ENCODE data around the gene KDM4B. TPM values are rescaled to one million over a fixed set of nuclear protein-coding genes. Genes with fewer than 3 reads are reported as not detected.

The KDM4B gene
- total RNA-seq, 1 experiment from 2014 or later, result 3.6 TPM

- in situ Hi-C loops (cut with HindIII; ENCODE audit: low pct_unique_long_range_greater_than_20kb, low sequenced_read_pairs), result no loop called here
- no peak for DNase-seq (ENCODE audit: low read depth, low spot score)
Measured at GRCh38 chr19:5067678-5068077, 98.8 kb downstream of the KDM4B start.

GRCh38 chr19:5068233-5069072, 99.5 kb downstream of the KDM4B start:
- in situ Hi-C loops (cut with HindIII; ENCODE audit: low pct_unique_long_range_greater_than_20kb, low sequenced_read_pairs), result no loop called here
- no peak for DNase-seq (ENCODE audit: low read depth, low spot score)

GRCh38 chr19:5070331-5070730, 101.4 kb downstream of the KDM4B start:
- no peak for DNase-seq (ENCODE audit: low read depth, low spot score)
- in situ Hi-C loops (cut with HindIII; ENCODE audit: low pct_unique_long_range_greater_than_20kb, low sequenced_read_pairs), result no loop called here

GRCh38 chr19:5070930-5071329, 102.0 kb downstream of the KDM4B start:
- in situ Hi-C loops (cut with HindIII; ENCODE audit: low pct_unique_long_range_greater_than_20kb, low sequenced_read_pairs), result no loop called here
- DNase-seq (ENCODE audit: low read depth, low spot score), result no peak

GRCh38 chr19:5071579-5071978, 102.7 kb downstream of the KDM4B start:
- in situ Hi-C loops (cut with HindIII; ENCODE audit: low pct_unique_long_range_greater_than_20kb, low sequenced_read_pairs), result no loop called here
- DNase-seq (ENCODE audit: low read depth, low spot score), result no peak

- in situ Hi-C loops (cut with HindIII; ENCODE audit: low pct_unique_long_range_greater_than_20kb, low sequenced_read_pairs), result no loop called here
Measured at GRCh38 chr19:5072115-5072514, 103.2 kb downstream of the KDM4B start.

GRCh38 chr19:5073153-5073844, 104.4 kb downstream of the KDM4B start:
- in situ Hi-C loops (cut with HindIII; ENCODE audit: low pct_unique_long_range_greater_than_20kb, low sequenced_read_pairs), result no loop called here
- DNase-seq (ENCODE audit: low read depth, low spot score), result no peak

More at GRCh38 chr19:5072115-5072514, 103.2 kb downstream of the KDM4B start:
- DNase-seq (ENCODE audit: low read depth, low spot score), result no peak

- in situ Hi-C loops (cut with HindIII; ENCODE audit: low pct_unique_long_range_greater_than_20kb, low sequenced_read_pairs), result no loop called here
Measured at GRCh38 chr19:5074407-5074806, 105.5 kb downstream of the KDM4B start.

DNA sequence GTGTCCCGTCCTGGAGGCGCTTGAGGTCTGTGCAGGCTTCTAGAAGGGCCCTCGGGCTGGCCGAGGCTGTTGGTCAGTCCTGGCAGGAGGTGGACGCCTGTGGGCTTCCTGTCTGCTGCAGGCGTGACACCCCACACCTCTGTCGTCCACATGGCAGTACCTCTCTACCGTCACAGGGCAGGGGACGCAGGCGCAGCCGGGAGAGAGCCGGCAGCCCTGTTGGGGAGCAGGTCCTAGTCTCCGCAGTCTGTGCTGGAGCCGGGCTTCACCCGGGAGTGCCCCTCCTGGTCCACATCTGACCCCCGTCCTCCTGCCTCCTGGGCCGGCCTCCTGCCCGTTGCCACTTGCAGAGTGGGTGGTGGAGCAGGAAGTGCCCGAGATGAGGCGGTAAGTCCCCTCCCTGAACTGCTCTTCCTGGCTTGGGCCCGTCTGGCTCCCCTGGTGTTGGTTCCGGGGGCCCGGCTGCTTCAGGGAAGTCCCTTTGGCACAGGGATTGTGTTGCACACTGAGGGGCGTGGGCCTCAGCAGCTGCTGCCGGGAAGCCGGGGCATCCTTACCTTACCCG, 106.0 kb downstream of the KDM4B start:
- DNase-seq (ENCODE audit: low read depth, low spot score), result no peak
- in situ Hi-C loops (cut with HindIII; ENCODE audit: low pct_unique_long_range_greater_than_20kb, low sequenced_read_pairs), result no loop called here

More at GRCh38 chr19:5074407-5074806, 105.5 kb downstream of the KDM4B start:
- DNase-seq (ENCODE audit: low read depth, low spot score), result no peak

DNA sequence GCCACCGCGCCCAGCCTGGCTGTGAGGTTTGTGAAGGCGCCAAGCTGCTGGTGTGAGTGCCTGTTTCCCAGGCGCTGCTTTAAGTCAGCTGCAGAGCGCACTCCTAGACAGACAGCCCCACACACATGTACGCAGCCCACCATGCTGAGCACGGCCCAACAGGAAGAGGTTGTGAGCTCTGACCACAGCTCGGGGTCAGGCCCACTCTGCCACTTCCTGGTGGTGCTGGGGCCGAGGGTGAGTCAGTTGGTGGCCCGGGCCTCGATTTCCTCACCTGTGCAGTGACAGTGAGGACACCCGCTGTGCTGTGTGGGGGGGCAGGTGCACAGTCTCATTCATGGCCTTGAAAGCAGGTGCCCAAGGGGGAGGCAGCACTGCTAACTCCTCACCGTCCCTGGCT, 106.7 kb downstream of the KDM4B start:
- in situ Hi-C loops (cut with HindIII; ENCODE audit: low pct_unique_long_range_greater_than_20kb, low sequenced_read_pairs), result no loop called here
- DNase-seq (ENCODE audit: low read depth, low spot score), result no peak

- in situ Hi-C loops (cut with HindIII; ENCODE audit: low pct_unique_long_range_greater_than_20kb, low sequenced_read_pairs), result no loop called here
- DNase-seq (ENCODE audit: low read depth, low spot score), result no peak
Measured at GRCh38 chr19:5076440-5077208, 107.7 kb downstream of the KDM4B start.

GRCh38 chr19:5077209-5077515, 108.2 kb downstream of the KDM4B start:
- in situ Hi-C loops (cut with HindIII; ENCODE audit: low pct_unique_long_range_greater_than_20kb, low sequenced_read_pairs), result no loop called here
- no peak for DNase-seq (ENCODE audit: low read depth, low spot score)

DNA sequence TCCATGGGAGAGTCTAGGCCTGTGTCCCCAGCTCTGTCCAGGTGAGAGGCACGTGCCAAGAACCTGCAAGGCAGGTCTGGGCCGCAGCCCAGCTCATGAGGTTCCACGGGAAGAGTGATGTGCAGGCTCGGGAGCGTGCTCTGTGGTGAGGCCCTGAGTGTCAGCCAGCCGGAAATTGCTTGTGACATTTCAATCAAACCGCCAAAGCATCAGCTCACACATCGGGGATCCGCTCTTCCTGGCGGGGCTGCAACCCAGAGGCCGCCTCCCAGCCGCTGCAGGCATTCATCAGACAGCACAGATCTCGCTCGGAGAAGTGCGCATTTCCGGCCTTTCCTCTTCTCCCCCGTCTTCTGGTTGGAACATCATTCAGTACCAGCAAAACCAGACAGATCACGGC, 109.3 kb downstream of the KDM4B start:
- in situ Hi-C loops (cut with HindIII; ENCODE audit: low pct_unique_long_range_greater_than_20kb, low sequenced_read_pairs), result no loop called here
- DNase-seq (ENCODE audit: low read depth, low spot score), result no peak

- DNase-seq (ENCODE audit: low read depth, low spot score), result no peak
- in situ Hi-C loops (cut with HindIII; ENCODE audit: low pct_unique_long_range_greater_than_20kb, low sequenced_read_pairs), result no loop called here
Measured at GRCh38 chr19:5078666-5079065, 109.8 kb downstream of the KDM4B start.

DNA sequence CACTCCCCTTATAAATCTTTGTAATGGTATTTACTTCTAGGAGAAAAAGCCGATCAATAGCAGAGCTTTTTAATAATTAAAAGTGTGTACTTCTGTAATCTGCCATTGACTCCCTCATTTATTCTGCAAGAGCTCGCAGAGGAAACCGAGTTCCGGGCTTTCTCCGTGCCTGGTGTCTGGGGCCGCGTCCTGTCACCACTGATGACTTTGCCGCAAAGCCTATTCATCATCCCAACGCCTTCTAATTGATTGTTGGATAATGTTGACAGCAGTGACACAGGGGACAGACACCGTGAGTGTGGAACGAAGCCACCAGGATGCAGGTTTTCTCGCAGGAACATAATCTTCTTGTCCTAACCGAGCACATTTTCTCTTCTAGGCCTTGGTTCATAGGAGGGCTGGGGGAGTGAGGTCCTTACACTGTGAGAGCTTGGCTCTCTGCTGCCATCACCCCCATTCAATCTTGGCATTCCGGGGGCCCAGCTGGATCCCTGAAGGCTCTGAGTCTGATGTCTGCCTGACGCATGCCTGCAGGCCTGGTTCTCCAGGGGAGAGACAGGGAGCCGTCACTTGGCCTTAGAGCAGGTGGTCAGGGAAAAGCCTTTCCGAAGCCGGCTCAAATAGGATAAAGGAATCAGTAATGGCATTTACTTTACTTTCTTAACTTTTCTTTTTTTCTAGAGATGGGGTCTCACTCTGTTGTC, 110.3 kb downstream of the KDM4B start:
- no peak for DNase-seq (ENCODE audit: low read depth, low spot score)
- in situ Hi-C loops (cut with HindIII; ENCODE audit: low pct_unique_long_range_greater_than_20kb, low sequenced_read_pairs), result no loop called here

DNA sequence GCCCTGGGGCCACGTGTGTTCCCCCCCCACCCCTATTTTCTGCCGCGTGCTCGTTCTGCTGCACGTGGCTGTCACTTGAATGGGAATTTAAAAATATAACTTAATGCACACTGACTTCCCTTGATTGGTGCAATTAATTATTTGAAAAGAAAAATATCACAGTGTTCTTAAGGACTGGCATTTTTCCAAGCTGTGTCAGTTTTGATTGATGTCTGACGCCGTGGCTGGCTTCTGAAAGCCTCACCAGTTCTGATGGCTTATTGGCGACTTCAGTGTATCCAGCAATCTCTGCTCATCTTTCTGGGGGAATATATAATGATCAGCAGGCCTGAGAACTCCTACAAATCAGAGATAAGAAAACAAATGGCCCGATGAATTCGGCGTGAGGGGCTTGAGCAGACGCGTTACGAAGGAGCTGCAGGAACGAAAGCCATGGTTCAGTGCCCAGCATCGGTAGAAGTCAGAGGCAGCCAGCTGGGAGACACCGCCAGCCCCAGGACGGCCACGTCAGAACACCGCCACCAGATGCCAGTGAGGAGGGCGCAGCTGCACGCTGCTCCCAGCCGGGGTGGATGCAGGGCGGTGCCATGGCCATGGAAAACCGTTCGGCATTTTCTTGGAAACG, 111.2 kb downstream of the KDM4B start:
- in situ Hi-C loops (cut with HindIII; ENCODE audit: low pct_unique_long_range_greater_than_20kb, low sequenced_read_pairs), result no loop called here
- DNase-seq (ENCODE audit: low read depth, low spot score), result no peak

GRCh38 chr19:5080809-5081208, 111.9 kb downstream of the KDM4B start:
- in situ Hi-C loops (cut with HindIII; ENCODE audit: low pct_unique_long_range_greater_than_20kb, low sequenced_read_pairs), result no loop called here
- no peak for DNase-seq (ENCODE audit: low read depth, low spot score)

Measured in SK-MEL-5 (cell line).